ENCODE results near the gene SCRN1.
"Not testable (repeated sequence)": the region's sequence is repeated elsewhere in the genome, so short reads cannot be mapped to it uniquely, and the experiment has no call there.

The SCRN1 gene

GRCh38 chr7:29922921-29923700 lies 66.5 kb downstream of the SCRN1 start:
- DNase-seq, result no peak

- peak; percentile 49 for DNase-seq
Measured at GRCh38 chr7:29921404-29922010, 68.1 kb downstream of the SCRN1 start.

GRCh38 chr7:29920491-29920890 lies 69.1 kb downstream of the SCRN1 start:
- DNase-seq, result no peak

- no peak for DNase-seq
Measured at GRCh38 chr7:29919790-29920189, 69.8 kb downstream of the SCRN1 start.

GRCh38 chr7:29918850-29919249 lies 70.8 kb downstream of the SCRN1 start:
- no peak for DNase-seq

- no peak for DNase-seq
Measured at GRCh38 chr7:29917641-29918040, 72.0 kb downstream of the SCRN1 start.

- DNase-seq, result no peak
Measured at GRCh38 chr7:29915481-29916215, 74.0 kb downstream of the SCRN1 start.

- no peak for DNase-seq
Measured at GRCh38 chr7:29914180-29914579, 75.4 kb downstream of the SCRN1 start.

- no peak for DNase-seq
Measured at GRCh38 chr7:29906200-29907022, 83.2 kb downstream of the SCRN1 start.

- no peak for DNase-seq
Measured at GRCh38 chr7:29900745-29901144, 88.9 kb downstream of the SCRN1 start.

GRCh38 chr7:29898301-29898700 lies 91.3 kb downstream of the SCRN1 start:
- DNase-seq, result no peak

GRCh38 chr7:29896685-29897411 lies 92.8 kb downstream of the SCRN1 start:
- no peak for DNase-seq

- DNase-seq, result no peak
Measured at GRCh38 chr7:29895559-29895958, 94.0 kb downstream of the SCRN1 start.

- DNase-seq, result no peak
Measured at GRCh38 chr7:29894256-29894655, 95.3 kb downstream of the SCRN1 start.

GRCh38 chr7:29893351-29893965 lies 96.1 kb downstream of the SCRN1 start:
- no peak for DNase-seq

- DNase-seq, result no peak
Measured at GRCh38 chr7:29892231-29892630, 97.4 kb downstream of the SCRN1 start.

GRCh38 chr7:29891766-29892165 lies 97.8 kb downstream of the SCRN1 start:
- no peak for DNase-seq

- not testable (repeated sequence) for DNase-seq
Measured at GRCh38 chr7:29890786-29891185, 98.8 kb downstream of the SCRN1 start.

- no peak for DNase-seq
Measured at GRCh38 chr7:29890251-29890650, 99.3 kb downstream of the SCRN1 start.

- no peak for DNase-seq
Measured at GRCh38 chr7:29889288-29889687, 100.3 kb downstream of the SCRN1 start.

- no peak for DNase-seq
Measured at GRCh38 chr7:29888006-29888405, 101.6 kb downstream of the SCRN1 start.

GRCh38 chr7:29886827-29887226 lies 102.8 kb downstream of the SCRN1 start:
- DNase-seq, result no peak

All from stimulated activated CD4-positive, alpha-beta T cell treated with anti-CD3 and anti-CD28 coated beads, Interleukin-15, amount 100 ng/mL, for 24 hours (primary cell).